NCI-H1105 treated with DMSO at 0.1 percent for 48 hours (cell line): ENCODE data around the gene PLCB3.
A peak's percentile ranks its signal among the peaks of the same experiment; 100 is the strongest.

ENCODE experiments used
- DNase-seq: peaks from one replicate; lab custom pipeline; 2025; lab: John Stamatoyannopoulos, UW

Gene PLCB3

DNA sequence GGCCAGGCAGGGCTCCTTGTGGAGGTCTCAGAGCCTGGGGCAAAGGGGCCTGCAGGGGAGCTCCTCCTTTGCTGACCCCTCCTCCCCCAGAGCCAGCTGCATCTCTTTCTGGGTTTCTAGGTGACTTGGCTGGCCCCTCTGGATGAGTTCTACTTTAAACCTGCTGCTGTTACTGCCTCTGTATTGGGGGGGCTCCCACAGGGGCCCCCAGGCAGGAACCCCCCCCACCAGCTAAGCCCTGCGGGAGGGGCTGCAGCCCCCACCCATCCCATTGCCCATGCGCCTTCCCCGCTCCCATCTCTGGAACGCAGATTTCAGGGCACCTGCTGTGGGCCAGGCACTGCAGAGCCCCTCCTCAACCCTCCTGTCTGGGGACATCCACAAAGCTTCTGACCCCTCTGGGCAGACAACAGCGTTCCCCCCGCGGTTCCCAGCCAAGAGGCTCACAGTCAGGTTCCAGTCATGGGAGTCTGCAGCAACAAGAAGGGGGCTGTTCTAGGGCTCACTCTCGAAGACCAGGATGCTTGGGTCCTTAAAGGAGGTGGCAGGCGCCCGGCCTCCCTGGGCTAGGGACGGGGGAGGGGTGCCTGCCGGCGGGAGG is 815 bp upstream of the PLCB3 start:
- DNase-seq, result no peak

DNA sequence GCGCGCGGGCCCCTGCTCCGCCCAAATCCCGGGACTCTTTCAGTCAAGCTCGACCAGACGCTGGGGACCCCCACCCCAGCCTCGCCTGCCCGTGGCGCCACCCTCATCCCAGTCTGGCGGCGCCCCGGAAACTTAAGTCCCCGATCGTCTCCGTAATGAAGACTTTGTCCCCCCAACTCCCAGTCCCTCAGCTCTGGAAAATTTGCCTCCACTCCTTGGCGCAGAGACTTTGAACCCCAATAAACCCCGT is 348 bp downstream of the PLCB3 start:
- no peak for DNase-seq

DNA sequence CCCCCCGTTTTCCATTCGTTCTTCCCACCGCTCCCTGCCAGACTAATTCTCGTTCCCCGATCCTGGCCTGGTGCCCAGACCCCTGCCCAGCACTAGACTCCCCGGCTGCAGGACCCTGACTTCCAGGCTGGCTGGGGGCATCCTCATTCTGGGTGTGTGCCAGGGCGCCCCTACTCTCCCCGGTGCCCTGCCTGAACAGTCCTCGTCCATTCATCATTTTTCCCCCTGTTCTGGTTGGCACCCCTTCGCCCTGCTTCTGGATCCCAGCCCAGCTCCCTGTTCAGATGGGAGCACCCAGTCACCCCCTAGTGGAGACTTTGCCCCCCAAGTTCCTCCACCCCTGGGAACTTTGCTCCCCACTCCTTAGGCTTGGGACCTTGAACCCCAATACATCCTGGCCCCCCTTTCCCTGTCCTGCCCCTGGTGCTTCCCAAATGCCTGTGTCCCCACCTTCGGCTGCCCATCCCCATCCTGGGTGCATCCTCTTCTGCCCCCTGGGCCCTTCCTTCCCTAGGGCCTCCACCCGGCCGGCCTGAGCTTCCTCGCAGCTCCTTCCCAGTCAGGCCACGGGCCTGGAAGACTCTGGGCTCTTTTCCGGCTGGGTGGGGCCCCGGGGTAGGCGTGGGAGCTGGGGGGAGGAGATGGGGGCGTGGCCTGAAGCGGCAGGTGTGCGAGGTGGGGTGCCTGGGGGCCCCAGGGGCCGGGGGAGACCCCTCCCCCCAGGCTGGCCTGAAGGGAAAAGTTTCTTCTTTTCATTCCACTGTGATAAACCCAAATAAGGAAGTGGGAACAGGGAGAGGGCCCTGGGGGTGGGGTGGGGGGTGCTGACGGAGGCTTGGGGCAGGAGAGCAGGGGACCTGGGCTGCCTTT is 908 bp downstream of the PLCB3 start:
- DNase-seq, result peak; percentile 5

DNA sequence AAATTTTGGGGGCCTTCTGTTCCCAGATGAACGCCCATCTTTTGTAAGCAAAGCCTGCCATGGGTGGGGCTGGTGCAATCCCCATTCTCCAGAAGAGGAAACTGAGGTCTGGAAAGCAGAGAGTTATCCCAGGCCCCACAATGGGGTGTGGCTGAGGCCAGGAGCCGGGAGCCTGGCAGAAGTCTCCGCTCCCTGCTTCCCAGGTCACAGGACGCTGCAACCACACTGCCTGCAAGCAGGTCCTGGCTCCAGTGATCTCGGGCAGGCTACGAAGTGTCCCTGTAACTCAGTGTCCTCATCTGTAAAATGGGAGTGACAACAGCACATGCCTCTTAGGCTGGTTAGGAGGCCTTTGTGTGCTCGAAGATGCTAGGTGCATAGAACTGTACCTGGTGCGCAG is 1.7 kb downstream of the PLCB3 start:
- DNase-seq, result no peak

DNA sequence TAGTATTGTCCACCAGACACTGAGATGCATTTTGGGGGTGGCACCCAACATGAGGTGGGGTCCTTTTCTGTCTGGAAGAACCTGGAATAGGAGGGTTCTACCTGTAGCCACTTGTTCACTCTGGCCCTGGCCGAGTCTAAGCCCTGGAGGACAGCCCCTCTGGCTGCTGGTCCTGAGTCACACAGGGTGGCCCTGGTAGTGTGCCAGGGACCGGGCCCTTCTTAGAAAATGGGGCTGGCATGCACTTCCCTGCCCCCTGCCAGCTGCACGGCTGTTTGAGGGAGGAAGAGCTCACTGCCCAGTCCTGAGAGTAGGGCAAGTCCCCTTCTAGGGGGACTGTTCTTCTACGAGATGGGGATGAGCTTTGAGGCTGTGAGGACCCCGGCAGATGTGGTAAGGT is 2.2 kb downstream of the PLCB3 start:
- DNase-seq, result no peak

DNA sequence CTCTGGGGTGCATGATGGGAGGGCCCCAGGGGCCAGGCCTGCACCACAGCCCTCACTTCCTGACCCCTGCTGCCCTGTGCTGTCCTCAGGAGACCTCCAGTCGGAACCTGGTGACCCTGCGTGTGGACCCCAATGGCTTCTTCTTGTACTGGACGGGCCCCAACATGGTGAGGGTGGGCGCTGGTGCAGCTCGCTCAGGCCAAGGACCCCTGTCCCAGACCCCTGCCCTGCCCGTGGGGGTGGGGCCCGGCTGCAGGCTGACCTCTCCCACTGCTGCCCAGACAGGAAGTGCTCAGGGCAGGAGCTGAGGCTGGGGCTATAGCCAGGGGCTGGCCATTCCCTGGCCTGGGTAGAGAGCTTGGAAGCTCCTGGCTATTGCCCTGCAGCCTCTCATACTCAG is 3.0 kb downstream of the PLCB3 start:
- no peak for DNase-seq

DNA sequence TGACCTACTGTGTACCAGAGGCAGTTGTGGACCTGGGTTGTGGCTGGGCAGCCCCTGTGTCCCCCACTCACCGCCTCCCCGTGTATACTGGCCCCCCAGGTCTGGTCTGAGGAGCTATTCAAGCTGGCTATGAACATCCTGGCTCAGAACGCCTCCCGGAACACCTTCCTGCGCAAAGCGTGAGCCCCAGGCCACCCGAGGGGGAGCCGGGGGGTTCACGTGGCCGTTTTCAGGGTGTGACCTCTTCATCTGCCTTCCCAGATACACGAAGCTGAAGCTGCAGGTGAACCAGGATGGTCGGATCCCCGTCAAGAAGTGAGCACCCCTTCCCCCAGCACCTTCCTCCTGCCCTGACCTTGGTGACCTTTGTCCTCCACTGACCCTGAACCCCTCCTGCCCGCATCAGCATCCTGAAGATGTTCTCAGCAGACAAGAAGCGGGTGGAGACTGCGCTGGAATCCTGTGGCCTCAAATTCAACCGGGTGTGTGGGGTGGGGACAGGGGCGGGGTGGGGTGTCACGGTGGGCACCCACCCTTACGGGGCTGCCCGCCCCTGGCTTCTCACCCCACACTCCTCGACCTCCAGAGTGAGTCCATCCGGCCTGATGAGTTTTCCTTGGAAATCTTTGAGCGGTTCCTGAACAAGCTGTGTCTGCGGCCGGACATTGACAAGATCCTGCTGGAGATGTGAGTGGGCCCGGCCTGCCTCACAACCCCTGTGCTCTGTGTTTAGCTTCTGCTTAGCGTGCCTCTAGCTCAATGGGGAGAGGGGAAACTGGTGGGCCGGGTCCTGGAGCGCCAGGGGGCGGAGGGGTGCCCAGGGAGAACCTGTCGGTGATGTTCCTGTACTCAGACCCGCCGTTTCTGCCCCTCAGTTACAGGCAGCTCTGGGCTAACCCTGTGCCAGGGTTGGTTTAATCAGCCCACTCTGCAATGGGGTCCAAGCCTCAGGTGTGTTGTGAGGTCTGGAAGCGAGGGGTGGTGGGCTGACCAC is 4.1 kb downstream of the PLCB3 start:
- DNase-seq, result no peak

DNA sequence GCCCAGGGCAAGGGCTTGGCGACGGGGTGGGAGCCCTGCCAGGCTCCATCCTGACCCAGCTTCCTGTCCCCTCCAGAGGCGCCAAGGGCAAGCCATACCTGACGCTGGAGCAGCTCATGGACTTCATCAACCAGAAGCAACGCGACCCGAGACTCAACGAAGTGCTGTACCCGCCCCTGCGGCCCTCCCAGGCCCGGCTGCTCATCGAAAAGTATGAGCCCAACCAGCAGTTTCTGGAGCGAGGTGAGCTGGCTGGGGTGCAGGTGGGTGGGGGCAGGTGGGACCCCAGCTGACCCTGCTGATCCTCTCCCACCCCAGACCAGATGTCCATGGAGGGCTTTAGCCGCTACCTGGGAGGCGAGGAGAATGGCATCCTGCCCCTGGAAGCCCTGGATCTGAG is 5.0 kb downstream of the PLCB3 start:
- DNase-seq, result no peak

DNA sequence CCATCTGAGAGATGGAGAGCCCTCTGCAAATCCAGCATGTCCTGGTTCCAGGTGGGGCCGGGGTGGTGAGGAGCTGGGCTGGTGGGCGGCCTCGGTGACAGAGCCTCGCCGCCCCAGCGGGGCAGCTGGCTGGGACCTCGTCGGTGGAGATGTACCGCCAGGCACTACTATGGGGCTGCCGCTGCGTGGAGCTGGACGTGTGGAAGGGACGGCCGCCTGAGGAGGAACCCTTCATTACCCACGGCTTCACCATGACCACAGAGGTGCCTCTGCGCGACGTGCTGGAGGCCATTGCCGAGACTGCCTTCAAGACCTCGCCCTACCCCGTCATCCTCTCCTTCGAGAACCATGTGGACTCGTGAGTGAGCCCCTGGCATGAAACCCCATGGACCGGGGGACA is 7.0 kb downstream of the PLCB3 start:
- DNase-seq, result no peak

DNA sequence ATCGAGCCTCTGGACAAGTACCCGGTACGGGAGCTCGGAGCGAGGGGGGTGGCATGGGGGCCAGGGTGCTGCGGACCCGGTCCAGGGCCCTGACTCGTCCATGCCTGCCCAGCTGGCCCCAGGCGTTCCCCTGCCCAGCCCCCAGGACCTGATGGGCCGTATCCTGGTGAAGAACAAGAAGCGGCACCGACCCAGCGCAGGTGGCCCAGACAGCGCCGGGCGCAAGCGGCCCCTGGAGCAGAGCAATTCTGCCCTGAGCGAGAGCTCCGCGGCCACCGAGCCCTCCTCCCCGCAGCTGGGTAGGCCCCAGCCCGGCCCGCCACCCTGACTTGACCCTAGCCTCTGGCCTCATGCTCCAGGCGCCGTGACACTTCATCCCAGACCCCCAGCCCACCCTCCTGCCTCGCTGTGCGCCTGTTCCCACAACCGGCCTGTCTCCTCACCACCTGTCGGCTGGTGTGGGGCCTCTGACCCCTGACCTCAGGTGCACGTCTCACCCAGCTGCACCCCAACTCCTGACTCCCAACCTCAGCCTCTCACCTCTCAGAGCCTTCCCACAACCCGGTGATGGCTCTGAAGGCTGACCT is 7.7 kb downstream of the PLCB3 start:
- DNase-seq, result no peak

DNA sequence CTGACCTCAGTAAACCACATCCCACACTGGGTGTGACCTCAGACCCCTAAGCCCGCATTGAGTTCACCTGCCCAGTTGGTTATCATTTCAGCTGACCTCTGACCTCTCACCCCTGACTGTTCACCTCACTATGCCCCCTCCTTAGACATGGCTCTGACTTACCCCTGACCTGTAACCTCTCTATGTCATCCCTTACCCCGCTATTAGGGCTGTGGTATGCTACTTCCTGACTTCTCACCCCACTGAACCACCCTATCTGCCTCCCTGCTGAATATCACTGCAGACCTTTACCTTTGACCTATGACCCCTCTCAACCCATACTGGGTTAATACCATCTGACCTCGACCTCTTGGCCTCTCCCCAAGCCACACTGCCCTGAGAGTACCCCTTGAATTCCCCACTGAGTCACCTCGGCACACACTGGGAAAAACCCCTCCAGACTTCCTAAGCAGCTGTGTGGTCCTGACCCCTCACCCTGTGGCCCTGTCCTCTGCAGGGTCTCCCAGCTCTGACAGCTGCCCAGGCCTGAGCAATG is 8.3 kb downstream of the PLCB3 start:
- DNase-seq, result no peak

DNA sequence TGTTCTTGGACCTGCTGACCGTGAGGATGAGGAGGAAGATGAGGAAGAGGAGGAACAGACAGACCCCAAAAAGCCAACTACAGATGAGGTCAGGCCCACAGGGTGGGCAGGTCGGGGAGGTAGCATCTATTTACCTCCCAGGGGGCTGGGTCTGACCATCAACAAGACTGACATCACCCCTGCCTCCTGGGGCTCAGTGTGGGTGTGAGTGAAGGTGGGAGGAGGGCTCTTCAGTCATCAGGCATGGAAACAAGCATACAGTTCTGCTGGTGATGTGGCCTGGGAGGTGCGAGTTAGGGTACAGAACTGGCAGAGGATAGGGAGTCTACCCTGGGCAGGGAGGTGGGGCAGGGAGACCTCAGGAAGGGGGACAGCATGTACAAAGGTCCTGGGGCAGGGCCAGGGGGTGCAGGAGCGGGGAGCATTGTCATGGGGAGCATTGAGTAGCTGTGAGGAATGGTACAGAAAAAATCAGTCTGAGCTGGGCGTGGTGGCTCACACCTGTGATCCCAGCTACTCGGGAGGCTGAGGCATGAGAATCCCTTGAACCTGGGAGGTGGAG is 8.9 kb downstream of the PLCB3 start:
- DNase-seq, result no peak

DNA sequence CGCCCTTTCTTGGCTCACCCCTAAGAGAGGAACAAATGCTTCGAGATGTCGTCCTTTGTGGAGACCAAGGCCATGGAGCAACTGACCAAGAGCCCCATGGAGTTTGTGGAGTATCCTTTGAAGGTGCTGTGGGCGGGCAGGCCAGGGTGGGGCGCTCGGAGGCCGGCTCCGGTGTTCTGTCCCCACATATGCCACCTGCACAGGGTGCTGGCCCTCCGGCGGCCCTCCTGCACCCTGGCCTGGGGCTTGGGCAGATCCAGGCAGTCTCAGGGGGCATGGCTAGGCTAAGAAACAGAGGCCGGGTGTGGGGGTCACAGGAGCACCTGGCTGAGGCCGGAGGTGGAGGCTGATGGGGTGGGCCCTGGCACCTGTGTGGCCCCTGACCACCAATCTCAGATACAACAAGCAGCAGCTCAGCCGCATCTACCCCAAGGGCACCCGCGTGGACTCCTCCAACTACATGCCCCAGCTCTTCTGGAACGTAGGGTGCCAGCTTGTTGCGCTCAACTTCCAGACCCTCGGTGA is 10.3 kb downstream of the PLCB3 start:
- DNase-seq, result no peak

DNA sequence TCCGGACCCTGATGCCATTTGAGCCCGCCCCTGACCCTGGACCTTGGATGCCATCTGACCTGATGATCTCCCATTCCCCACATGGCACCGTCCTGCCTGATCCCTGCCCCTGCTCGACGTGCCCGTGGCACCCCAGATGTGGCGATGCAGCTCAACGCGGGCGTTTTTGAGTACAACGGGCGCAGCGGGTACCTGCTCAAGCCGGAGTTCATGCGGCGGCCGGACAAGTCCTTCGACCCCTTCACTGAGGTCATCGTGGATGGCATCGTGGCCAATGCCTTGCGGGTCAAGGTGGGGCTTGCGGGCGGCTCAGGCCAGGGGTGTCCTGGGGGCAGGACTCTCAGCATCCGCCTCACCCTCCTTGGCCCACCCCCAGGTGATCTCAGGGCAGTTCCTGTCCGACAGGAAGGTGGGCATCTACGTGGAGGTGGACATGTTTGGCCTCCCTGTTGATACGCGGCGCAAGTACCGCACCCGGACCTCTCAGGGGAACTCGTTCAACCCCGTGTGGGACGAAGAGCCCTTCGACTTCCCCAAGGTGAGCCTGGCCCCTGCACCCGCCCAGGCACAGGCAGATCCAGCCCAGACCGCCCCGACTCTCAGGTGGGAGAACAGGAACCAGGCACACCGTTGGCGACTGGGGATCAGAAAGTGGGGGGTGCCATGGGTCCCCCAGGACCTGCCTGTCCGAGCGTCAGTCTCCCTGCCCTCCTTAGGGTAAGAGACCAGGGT is 11.1 kb downstream of the PLCB3 start:
- no peak for DNase-seq

DNA sequence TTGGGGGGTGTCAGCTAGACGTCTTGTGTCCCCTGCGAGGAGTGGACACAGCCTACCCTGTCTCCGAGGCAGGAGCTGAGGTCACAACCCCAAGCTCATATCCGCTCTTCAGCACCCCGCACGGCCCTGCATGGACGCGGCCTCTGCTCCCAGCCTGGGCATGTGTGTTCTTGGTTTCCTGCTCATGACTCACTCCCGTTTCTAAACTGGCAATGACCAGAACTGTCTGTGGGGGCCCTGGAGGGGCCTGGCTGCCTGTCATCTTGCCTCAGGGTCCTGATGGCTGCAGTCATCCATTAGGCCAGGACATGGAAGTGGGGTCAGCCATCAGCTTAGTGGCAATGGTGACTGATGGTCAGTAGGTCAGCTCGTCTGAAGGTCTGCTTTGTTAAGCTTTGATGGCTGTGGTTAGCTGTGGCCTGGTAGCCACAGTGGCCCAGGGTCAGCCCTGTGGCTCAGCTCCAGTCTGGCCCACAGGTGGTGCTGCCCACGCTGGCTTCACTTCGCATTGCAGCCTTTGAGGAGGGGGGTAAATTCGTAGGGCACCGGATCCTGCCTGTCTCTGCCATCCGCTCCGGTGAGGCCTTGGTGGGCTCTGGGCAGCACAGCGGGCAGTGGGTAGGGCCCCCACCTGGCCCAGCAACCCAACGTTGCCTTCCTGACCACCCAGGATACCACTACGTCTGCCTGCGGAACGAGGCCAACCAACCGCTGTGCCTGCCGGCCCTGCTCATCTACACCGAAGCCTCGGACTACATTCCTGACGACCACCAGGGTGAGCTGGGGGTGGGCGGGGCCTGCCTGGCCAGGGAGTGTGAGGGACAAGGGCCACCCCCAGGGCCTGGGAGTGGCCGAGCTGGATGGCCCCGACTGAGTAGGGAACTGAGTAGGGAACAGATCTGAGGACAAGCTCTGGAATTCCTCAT is 12.0 kb downstream of the PLCB3 start:
- no peak for DNase-seq

DNA sequence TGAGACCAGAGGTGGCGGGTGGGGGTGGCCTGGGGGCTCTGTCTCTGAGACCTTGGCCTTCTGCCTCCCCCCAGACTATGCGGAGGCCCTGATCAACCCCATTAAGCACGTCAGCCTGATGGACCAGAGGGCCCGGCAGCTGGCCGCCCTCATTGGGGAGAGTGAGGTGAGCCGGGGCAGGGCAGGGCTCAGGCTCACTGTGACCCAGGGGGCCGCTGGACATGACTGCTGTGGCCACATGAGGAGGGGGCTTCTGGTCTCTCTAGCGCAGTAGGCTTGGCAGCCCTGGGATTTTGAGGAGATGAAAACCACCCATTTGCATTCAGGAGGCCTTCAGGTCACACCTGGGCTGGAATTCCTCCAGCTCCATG is 12.6 kb downstream of the PLCB3 start:
- no peak for DNase-seq

DNA sequence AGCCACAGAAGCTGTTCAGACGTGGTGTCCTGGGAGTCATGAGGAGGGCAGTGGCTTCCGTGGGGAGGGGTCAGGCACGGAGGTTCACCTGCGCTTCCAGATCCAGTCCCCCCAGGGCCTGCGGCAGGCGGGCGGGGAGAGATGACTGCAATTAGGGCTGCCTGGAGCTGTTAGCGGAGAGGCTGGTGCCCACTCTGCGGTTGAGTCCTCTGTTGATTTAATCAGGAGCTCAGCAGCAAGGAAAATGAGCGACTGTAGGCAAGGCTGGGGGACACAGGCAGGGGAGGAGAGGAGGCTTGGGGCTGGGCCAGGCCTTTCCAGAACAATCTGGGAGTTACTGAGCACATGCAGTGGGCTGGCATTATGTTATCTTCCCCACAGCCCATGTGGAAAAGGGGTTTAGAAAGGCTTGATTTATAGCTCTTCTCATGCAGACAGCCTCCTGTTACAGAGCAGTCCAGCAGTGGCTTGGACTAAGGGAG is 13.1 kb downstream of the PLCB3 start:
- no peak for DNase-seq

DNA sequence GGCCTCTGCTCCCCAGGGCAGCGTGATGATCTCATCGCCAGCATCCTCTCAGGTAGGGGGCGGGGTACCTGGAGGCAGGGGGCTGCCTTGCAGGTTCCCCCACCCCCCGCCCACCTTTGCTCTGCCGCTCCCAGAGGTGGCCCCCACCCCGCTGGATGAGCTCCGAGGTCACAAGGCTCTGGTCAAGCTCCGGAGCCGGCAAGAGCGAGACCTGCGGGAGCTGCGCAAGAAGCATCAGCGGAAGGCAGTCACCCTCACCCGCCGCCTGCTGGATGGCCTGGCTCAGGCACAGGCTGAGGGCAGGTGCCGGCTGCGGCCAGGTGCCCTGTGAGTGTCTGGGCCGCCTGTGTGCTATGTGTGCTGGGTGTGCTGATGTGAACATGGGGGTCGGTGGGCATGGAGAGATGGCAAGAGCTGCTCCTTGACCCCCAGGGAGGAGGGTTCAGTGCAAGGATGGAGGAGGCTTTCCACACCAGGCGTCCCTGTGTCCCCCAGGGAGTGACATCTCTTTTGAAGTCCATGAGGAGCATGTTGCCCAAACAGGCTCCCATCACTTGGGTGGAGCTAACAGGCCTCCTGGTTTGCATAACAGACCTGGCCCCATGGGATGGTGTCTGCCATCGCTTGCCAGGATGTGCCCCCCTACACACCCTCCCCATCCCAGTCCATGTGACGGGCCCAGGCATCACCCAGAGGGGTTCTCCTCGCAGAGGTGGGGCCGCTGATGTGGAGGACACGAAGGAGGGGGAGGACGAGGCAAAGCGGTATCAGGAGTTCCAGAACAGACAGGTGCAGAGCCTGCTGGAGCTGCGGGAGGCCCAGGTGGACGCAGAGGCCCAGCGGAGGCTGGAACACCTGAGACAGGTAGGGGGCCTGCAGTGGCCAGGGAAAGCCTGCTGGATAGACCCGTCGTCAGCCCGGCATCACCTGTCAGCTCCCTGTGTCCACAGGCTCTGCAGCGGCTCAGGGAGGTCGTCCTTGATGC is 14.1 kb downstream of the PLCB3 start:
- no peak for DNase-seq

DNA sequence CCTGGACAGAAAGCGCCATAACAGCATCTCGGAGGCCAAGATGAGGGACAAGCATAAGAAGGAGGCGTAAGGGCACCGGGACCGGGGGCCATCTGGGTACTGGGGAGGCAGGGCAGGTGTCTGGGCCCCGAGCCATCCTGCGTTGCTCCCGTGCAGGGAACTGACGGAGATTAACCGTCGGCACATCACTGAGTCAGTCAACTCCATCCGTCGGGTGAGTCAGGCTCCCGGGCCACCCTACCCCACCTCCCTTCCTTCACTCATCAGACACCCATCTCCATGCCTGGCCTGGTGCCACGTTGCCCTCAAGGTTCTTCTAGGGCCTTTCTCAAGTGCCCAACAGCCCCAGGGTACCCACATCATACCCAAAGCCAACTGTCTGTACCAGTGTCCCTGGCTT is 15.0 kb downstream of the PLCB3 start:
- DNase-seq, result no peak
